Spleen (tissue), 11 donors: Measurements from ENCODE around the gene TRMT112. TPM values are rescaled to one million over a fixed set of nuclear protein-coding genes. Genes with fewer than 3 reads are reported as not detected.
A peak's percentile ranks its signal among the peaks of the same experiment; 100 is the strongest.

Experiments used
- DNase-seq: peaks from one replicate; pipeline ENCODE4 v3.0.0-alpha.2; 2020
- H3K27ac ChIP-seq, 8 donors: fragments of 200-600 bp; sonication (generic) in 7 of 8; 1 replicate in 4 of 8; 2 replicates in 4 of 8; pipeline versions ENCODE4 v1.5.0 to v1.8.0; 2016 to 2021; ENCODE audit warnings: inconsistent platforms in 4 of 8, mild to moderate bottlenecking in 4 of 8, moderate library complexity in 1 of 8
- H3K27me3 ChIP-seq, 7 donors: fragments of 200-600 bp; sonication (generic) in 6 of 7; replicated peaks in 1 of 7; 1 replicate in 4 of 7; 2 replicates in 3 of 7; pipeline versions ENCODE4 v1.5.0 to v1.8.0; 2016 to 2021; ENCODE audit warnings: inconsistent platforms in 3 of 7, mild to moderate bottlenecking in 1 of 7
- H3K36me3 ChIP-seq, 6 donors: fragments of 200-600 bp; sonication (generic) in 5 of 6; 1 replicate in 4 of 6; 2 replicates in 2 of 6; pipeline versions ENCODE4 v1.5.0 to v1.8.0; 2016 to 2021; ENCODE audit warnings: inconsistent platforms in 2 of 6
- H3K4me1 ChIP-seq, 6 donors: fragments of 200-600 bp; sonication (generic) in 5 of 6; 1 replicate in 3 of 6; 2 replicates in 3 of 6; pipeline versions ENCODE4 v1.5.0 to v1.8.0; 2016 to 2021; ENCODE audit warnings: inconsistent platforms in 3 of 6
- H3K4me3 ChIP-seq, 8 donors: fragments of 200-600 bp; sonication (generic) in 7 of 8; 1 replicate in 4 of 8; 2 replicates in 4 of 8; pipeline versions ENCODE4 v1.5.0 to v1.8.0; 2016 to 2021; ENCODE audit warnings: inconsistent platforms in 4 of 8, mild to moderate bottlenecking in 4 of 8, moderate library complexity in 2 of 8
- H3K9me3 ChIP-seq, 8 donors: fragments of 200-600 bp; sonication (generic) in 7 of 8; 1 replicate in 4 of 8; 2 replicates in 4 of 8; pipeline versions ENCODE4 v1.5.0 to v1.8.0; 2016 to 2021; ENCODE audit warnings: inconsistent platforms in 4 of 8
- POLR2A ChIP-seq, 3 donors: fragments of 450-650 bp; IDR thresholded peaks; one replicate each; pipeline ENCODE4 v1.5.1; 2017; ENCODE audit warnings: antibody characterized with exemption in 3 of 3, mild to moderate bottlenecking in 1 of 3
- POLR2AphosphoS5 ChIP-seq, 3 donors: sonication (generic); formaldehyde crosslinking; IDR thresholded peaks; one replicate each; pipeline ENCODE4 v1.5.1; 2017; ENCODE audit warnings: antibody characterized with exemption in 3 of 3
- WGBS, 5 donors: extraction: QIAGEN DNeasy Blood & Tissue Kit in 3 of 5; methylation state at CpG; one replicate each; pipeline versions ENCODE4 v1.1.5 to v1.1.7; 2013 to 2018; 5-methylcytosine and 5-hydroxymethylcytosine counted together
- intact Hi-C: fragments of 100-400 bp; cut with DNase I; formaldehyde crosslinking; loops from one replicate; pipeline ENCODE4 v1.15.0; 2023; ENCODE audit warnings: low total_unique reads
- polyA plus RNA-seq, 3 donors: library from polyadenylated mRNA; stranded (reverse); fragments of 200-250 nt; gene quantifications; one replicate each; pipeline ENCODE4 v1.2.1, GENCODE V29; 2013
- total RNA-seq, 7 donors: library from RNA; depleted of rRNA in 3 of 7; stranded (reverse); fragments of >200 nt in 3 of 7; fragmentation: NEBNext Ultra II Directional in 4 of 7; extraction: Animal tissue kit (Norgen Biotek cat#: 25700) in 4 of 7; gene quantifications; one replicate each; pipeline versions ENCODE4 v1.1.0 to v1.2.1, GENCODE V29; 2016 to 2021
- TF ChIP-seq, protein P1 (sequence below), 11 experiments: fragments of 200-600 bp in 7 of 11; fragments of 450-650 bp in 4 of 11; sonication (generic) in 4 of 11; IDR thresholded peaks in 8 of 11; conservative IDR thresholded peaks in 3 of 11; 1 replicate in 7 of 11; 2 replicates in 4 of 11; pipeline versions ENCODE4 v1.4.0 to v1.8.0; 2016 to 2021; ENCODE audit warnings: antibody characterized with exemption in 11 of 11, inconsistent platforms in 4 of 11, mild to moderate bottlenecking in 1 of 11
- donor health status: healthy with polysubstance abuse.
- donor health status: DM: no; HTN: no; CAD: no; lungs with moderate emphysema.
- donor health status: DM: no; HTN: no; CAD: no.
- donor health status: Bipolar disorder and iron deficiency.
- donor health status: healthy.
- donor health status: DM: no; HTN: no; CAD: no.
- donor health status: DM: yes; HTN: yes; CAD: no.

The TRMT112 gene
- total and polyA plus RNA-seq, 10 donors: 138 to 431 (median 267) TPM

- peaks cover 0 to 6% (median 0%) of the 10 kb centered on the region in 8 donors for H3K9me3 ChIP-seq
- no peaks in the 10 kb centered on the region for H3K27me3 ChIP-seq
- intact Hi-C loops: no loop called here
- H3K27ac ChIP-seq: peak overlapping the region in 1 of 8 donors; percentile 41
- H3K4me1 ChIP-seq: peaks cover 4 to 40% (median 18%) of the 10 kb centered on the region in 6 donors
- no peak overlapping the region for H3K4me3 ChIP-seq
- TF ChIP-seq POLR2A (IDR thresholded peaks at IDR 0.05) (no peak), POLR2AphosphoS5 (IDR thresholded peaks at IDR 0.05) (peak in 2 of 3 donors; percentile 17 to 32)
- no peak for DNase-seq
- 74 to 92% (median 89%) methylated on average over 6 to 7 of the region's 7 CpGs for WGBS, 5 donors
- H3K36me3 ChIP-seq: peaks cover 0 to 42% (median 18%) of the 10 kb centered on the region in 6 donors
Observed at GRCh38 chr11:64322925-64323260, 5.5 kb upstream of the TRMT112 start.

- Histone ChIP-seq H3K4me1 (peaks cover 4 to 47% (median 28%) of the 10 kb centered on the region in 6 donors), H3K27me3 (no peaks in the 10 kb centered on the region), H3K4me3 (no peak overlapping the region), H3K36me3 (peaks cover 0 to 42% (median 18%) of the 10 kb centered on the region in 6 donors), H3K27ac (no peak overlapping the region), H3K9me3 (no peaks in the 10 kb centered on the region)
- intact Hi-C loops: no loop called here
- 91 to 98% (median 95%) methylated on average over 4 to 5 of the region's 5 CpGs for WGBS, 5 donors
- no peak for DNase-seq
- TF ChIP-seq POLR2A (IDR thresholded peaks at IDR 0.05) (no peak), POLR2AphosphoS5 (IDR thresholded peaks at IDR 0.05) (no peak)
- TF ChIP-seq, protein P1, sequence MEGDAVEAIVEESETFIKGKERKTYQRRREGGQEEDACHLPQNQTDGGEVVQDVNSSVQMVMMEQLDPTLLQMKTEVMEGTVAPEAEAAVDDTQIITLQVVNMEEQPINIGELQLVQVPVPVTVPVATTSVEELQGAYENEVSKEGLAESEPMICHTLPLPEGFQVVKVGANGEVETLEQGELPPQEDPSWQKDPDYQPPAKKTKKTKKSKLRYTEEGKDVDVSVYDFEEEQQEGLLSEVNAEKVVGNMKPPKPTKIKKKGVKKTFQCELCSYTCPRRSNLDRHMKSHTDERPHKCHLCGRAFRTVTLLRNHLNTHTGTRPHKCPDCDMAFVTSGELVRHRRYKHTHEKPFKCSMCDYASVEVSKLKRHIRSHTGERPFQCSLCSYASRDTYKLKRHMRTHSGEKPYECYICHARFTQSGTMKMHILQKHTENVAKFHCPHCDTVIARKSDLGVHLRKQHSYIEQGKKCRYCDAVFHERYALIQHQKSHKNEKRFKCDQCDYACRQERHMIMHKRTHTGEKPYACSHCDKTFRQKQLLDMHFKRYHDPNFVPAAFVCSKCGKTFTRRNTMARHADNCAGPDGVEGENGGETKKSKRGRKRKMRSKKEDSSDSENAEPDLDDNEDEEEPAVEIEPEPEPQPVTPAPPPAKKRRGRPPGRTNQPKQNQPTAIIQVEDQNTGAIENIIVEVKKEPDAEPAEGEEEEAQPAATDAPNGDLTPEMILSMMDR (IDR thresholded peaks at IDR 0.05 in 8 of 11, conservative IDR thresholded peaks at IDR 0.05 in 3 of 11): no peak
Observed at GRCh38 chr11:64321533-64321932, 4.2 kb upstream of the TRMT112 start.

DNA sequence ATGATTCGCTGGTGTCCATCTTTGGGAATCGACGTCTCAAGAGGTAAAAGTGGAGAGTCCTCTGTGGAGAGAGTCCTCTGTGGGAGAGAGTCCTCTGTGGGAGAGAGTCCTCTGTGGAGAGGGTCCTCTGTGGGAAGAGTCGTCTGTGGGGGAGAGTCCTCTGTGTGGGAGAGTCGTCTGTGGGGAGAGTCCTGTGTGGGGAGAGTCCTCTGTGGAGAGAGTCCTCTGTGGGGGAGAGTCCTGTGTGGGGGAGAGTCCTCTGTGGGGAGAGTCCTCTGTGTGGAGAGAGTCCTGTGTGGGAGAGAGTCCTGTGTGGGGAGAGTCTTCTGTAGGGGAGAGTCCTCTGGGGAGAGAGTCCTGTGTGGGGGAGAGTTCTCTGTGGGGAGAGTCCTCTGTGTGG is 3.7 kb upstream of the TRMT112 start:
- no peak overlapping the region for H3K4me3 ChIP-seq
- DNase-seq: no peak
- no peaks in the 10 kb centered on the region for H3K27me3 ChIP-seq
- H3K27ac ChIP-seq: no peak overlapping the region
- H3K9me3 ChIP-seq: no peaks in the 10 kb centered on the region
- peaks cover 0 to 47% (median 21%) of the 10 kb centered on the region in 6 donors for H3K36me3 ChIP-seq
- WGBS, 5 donors: 83 to 94% (median 91%) methylated on average over 5 of the region's 5 CpGs
- TF ChIP-seq POLR2A (IDR thresholded peaks at IDR 0.05) (no peak), POLR2AphosphoS5 (IDR thresholded peaks at IDR 0.05) (no peak)
- TF ChIP-seq, protein P1 (IDR thresholded peaks at IDR 0.05 in 8 of 11, conservative IDR thresholded peaks at IDR 0.05 in 3 of 11): no peak
- intact Hi-C loops: no loop called here
- H3K4me1 ChIP-seq: peaks cover 4 to 52% (median 31%) of the 10 kb centered on the region in 6 donors

DNA sequence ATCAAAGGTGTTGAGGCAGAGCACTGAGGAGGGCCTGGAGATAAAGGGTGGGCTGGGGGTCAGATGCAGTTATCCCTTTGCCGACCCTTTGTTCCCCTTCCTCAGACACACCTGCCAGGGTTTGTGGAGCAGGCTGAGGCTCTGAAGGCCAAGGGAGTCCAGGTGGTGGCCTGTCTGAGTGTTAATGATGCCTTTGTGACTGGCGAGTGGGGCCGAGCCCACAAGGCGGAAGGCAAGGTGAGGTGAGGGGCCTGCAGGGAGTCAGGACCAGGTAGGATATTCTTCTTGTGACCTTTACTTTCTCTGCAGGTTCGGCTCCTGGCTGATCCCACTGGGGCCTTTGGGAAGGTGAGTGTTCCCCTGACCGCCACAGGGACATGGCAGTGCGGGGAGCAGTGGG is 3.2 kb upstream of the TRMT112 start:
- intact Hi-C loops: no loop called here
- TF ChIP-seq, protein P1 (IDR thresholded peaks at IDR 0.05 in 8 of 11, conservative IDR thresholded peaks at IDR 0.05 in 3 of 11): no peak
- TF ChIP-seq POLR2A (IDR thresholded peaks at IDR 0.05): no peak
- Histone ChIP-seq H3K9me3 (no peaks in the 10 kb centered on the region), H3K27me3 (no peaks in the 10 kb centered on the region), H3K4me1 (peaks cover 4 to 56% (median 31%) of the 10 kb centered on the region in 6 donors), H3K4me3 (no peak overlapping the region), H3K27ac (no peak overlapping the region), H3K36me3 (peaks cover 0 to 52% (median 25%) of the 10 kb centered on the region in 6 donors)
- DNase-seq: no peak
- WGBS, 5 donors: 94 to 98% (median 96%) methylated on average over 7 of the region's 7 CpGs
